Left cardiac atrium (tissue), 4 donors: ENCODE results near the gene PLEKHO2. TPM values are rescaled to one million over a fixed set of nuclear protein-coding genes. Genes with fewer than 3 reads are reported as not detected.
A peak's percentile ranks its signal among the peaks of the same experiment; 100 is the strongest.
"Not testable (repeated sequence)": the region's sequence is repeated elsewhere in the genome, so short reads cannot be mapped to it uniquely, and the experiment has no call there.

Experiments
- ATAC-seq, 2 donors: fragments of 200-7000 bp; cut with Tn5 transposase; one replicate each; pipeline ENCODE4 v1.9.1; 2020; ENCODE audit warnings: mild to moderate bottlenecking in 2 of 2, moderate library complexity in 2 of 2
- DNase-seq: peaks from one replicate; pipeline ENCODE4 v3.0.0-alpha.2; 2020
- intact Hi-C, 2 donors: fragments of 100-400 bp; cut with DNase I; formaldehyde crosslinking; loops; one replicate each; pipeline versions ENCODE4 v1.14.1 to v1.15.1; 2022 to 2023
- total RNA-seq, 2 donors: library from RNA; stranded (reverse); fragmentation: NEBNext Ultra II Directional; extraction: Animal tissue kit (Norgen Biotek cat#: 25700); gene quantifications; one replicate each; pipeline ENCODE4 v1.2.1, GENCODE V29; 2021
- donor health status: DM: no; HTN: yes; CAD: no.
- donor health status: DM: no; HTN: yes; CAD: no; lungs with severe emphysema.
- donor health status: DM: yes; HTN: yes; CAD: no.
- donor health status: Dilated cardiomyopathy.

PLEKHO2 gene
- total RNA-seq, 2 donors from 2014 or later: 21.3 to 27.0 TPM

- ATAC-seq, DNase-seq: not testable (repeated sequence)
- intact Hi-C loops: loop anchor here in 1 of 2 donors (5.0 kb wide), 1 partner anchor 83 kb away; no protein-coding TSS in a partner anchor
Measured at GRCh38 chr15:64814965-64815364, 26.8 kb upstream of the PLEKHO2 start.

- DNase-seq (no peak), ATAC-seq (no peak)
- intact Hi-C loops: no loop called here
Measured at GRCh38 chr15:64816452-64816851, 25.3 kb upstream of the PLEKHO2 start.

GRCh38 chr15:64824929-64825430 is 16.7 kb upstream of the PLEKHO2 start:
- intact Hi-C loops: no loop called here
- DNase-seq (no peak), ATAC-seq (no peak)

GRCh38 chr15:64825431-64826294 is 16.1 kb upstream of the PLEKHO2 start, which contains the start of gene PIF1:
Gene PIF1, minus strand, starts transcription at chr15:64825647. Its CDS starts 1,312 bp downstream, at chr15:64824335.
- ATAC-seq (peak; percentile 97 to 98), DNase-seq (peak; percentile 92)
- intact Hi-C loops: no loop called here

GRCh38 chr15:64828985-64829384 is 12.7 kb upstream of the PLEKHO2 start:
- intact Hi-C loops: no loop called here
- ATAC-seq (no peak), DNase-seq (no peak)

- no peak for ATAC-seq
- no peak for DNase-seq
- intact Hi-C loops: no loop called here
Measured at GRCh38 chr15:64833690-64834089, 8.0 kb upstream of the PLEKHO2 start.

- intact Hi-C loops: no loop called here
- peak; percentile 19 to 27 for ATAC-seq
Measured at GRCh38 chr15:64836023-64836536, 5.6 kb upstream of the PLEKHO2 start.

GRCh38 chr15:64837502-64837901 is 4.2 kb upstream of the PLEKHO2 start:
- intact Hi-C loops: no loop called here
- ATAC-seq: no peak
- no peak for DNase-seq

More at GRCh38 chr15:64836023-64836536, 5.6 kb upstream of the PLEKHO2 start:
- DNase-seq: no peak

- intact Hi-C loops: loop anchor here (5.0 to 10.0 kb wide), 3 partner anchors 54 to 144 kb away; partner anchors contain the start of gene SPG21 (in 1 of the 2)
- ATAC-seq (no peak), DNase-seq (no peak)
Measured at GRCh38 chr15:64841060-64841343, 713 bp upstream of the PLEKHO2 start.

GRCh38 chr15:64842096-64842939 is 603 bp downstream of the PLEKHO2 start:
- DNase-seq: no peak
- peak; percentile 2 to 3 for ATAC-seq
- intact Hi-C loops: loop anchor here (5.0 to 10.0 kb wide), 3 partner anchors 52 to 142 kb away; partner anchors contain the start of gene SPG21 (in 1 of the 2)

GRCh38 chr15:64842986-64843561 is 1.4 kb downstream of the PLEKHO2 start:
- ATAC-seq: peak in 1 of 2 donors; percentile 8
- DNase-seq: peak; percentile 81
- intact Hi-C loops: loop anchor here (5.0 to 10.0 kb wide), 3 partner anchors 52 to 142 kb away; partner anchors contain the start of gene SPG21 (in 1 of the 2)

GRCh38 chr15:64843991-64844390 is 2.3 kb downstream of the PLEKHO2 start:
- no peak for DNase-seq
- intact Hi-C loops: loop anchor here (5.0 to 10.0 kb wide), 3 partner anchors 51 to 141 kb away; partner anchors contain the start of gene SPG21 (in 1 of the 2)
- ATAC-seq: no peak

GRCh38 chr15:64844576-64845145 is 2.9 kb downstream of the PLEKHO2 start:
- intact Hi-C loops: loop anchor here (5.0 to 10.0 kb wide), 3 partner anchors 50 to 140 kb away; partner anchors contain the start of gene SPG21 (in 1 of the 2)
- ATAC-seq: no peak
- DNase-seq: no peak

- DNase-seq: peak; percentile 66
- intact Hi-C loops: loop anchor here (10.0 kb wide), 2 partner anchors 50 to 140 kb away; partner anchors contain the start of gene SPG21 (in 1 of the 2)
- ATAC-seq: peak in 1 of 2 donors; percentile 7
Measured at GRCh38 chr15:64845183-64845611, 3.5 kb downstream of the PLEKHO2 start.

GRCh38 chr15:64845831-64846595 is 4.3 kb downstream of the PLEKHO2 start:
- ATAC-seq (no peak), DNase-seq (no peak)
- intact Hi-C loops: loop anchor here (10.0 kb wide), 2 partner anchors 49 to 139 kb away; partner anchors contain the start of gene SPG21 (in 1 of the 2)

GRCh38 chr15:64847016-64847415 is 5.3 kb downstream of the PLEKHO2 start:
- DNase-seq (no peak), ATAC-seq (no peak)
- intact Hi-C loops: loop anchor here (10.0 kb wide), 2 partner anchors 48 to 138 kb away; partner anchors contain the start of gene SPG21 (in 1 of the 2)

GRCh38 chr15:64847448-64847847 is 5.7 kb downstream of the PLEKHO2 start:
- DNase-seq: no peak

More at GRCh38 chr15:64847448-64847847, 5.7 kb downstream of the PLEKHO2 start:
- no peak for ATAC-seq
- intact Hi-C loops: loop anchor here (10.0 kb wide), 2 partner anchors 47 to 137 kb away; partner anchors contain the start of gene SPG21 (in 1 of the 2)
